Loucy (cell line): ENCODE measurements around the gene WHAMM.

Experiments used
- EZH2phosphoT487 ChIP-seq: fragments of 200-600 bp; IDR thresholded peaks from 2 replicates; pipeline ENCODE4 v1.6.1; 2018; ENCODE audit warnings: antibody characterized with exemption, mild to moderate bottlenecking, moderate library complexity, borderline replicate concordance
- TF ChIP-seq, protein P1 (sequence below): fragments of 200-600 bp; sonication (generic); conservative IDR thresholded peaks from 2 replicates; pipeline ENCODE4 v1.5.1; 2014; ENCODE audit warnings: mild to moderate bottlenecking, antibody characterized with exemption, low read length

DNA sequence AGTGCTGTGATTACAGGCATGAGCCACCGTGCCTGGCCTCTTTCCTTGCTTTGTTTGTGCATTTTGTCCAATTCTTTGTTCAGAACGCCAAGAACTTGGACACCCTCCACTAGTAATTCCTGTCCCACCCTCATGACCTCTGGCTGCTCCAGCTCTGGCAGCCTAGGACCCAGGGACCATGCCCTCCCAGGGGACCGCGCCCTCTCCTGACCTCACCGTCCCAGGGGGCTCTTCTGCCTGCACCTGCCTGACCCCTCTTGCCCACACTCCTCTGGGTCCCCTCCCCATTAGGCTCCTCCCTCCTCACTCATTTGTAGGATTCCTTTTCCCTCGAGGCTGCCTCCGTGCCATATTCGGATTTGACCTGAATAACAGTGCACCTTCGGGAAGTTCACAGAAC lies 44.7 kb upstream of the WHAMM start:
- TF ChIP-seq, protein P1, sequence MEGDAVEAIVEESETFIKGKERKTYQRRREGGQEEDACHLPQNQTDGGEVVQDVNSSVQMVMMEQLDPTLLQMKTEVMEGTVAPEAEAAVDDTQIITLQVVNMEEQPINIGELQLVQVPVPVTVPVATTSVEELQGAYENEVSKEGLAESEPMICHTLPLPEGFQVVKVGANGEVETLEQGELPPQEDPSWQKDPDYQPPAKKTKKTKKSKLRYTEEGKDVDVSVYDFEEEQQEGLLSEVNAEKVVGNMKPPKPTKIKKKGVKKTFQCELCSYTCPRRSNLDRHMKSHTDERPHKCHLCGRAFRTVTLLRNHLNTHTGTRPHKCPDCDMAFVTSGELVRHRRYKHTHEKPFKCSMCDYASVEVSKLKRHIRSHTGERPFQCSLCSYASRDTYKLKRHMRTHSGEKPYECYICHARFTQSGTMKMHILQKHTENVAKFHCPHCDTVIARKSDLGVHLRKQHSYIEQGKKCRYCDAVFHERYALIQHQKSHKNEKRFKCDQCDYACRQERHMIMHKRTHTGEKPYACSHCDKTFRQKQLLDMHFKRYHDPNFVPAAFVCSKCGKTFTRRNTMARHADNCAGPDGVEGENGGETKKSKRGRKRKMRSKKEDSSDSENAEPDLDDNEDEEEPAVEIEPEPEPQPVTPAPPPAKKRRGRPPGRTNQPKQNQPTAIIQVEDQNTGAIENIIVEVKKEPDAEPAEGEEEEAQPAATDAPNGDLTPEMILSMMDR, result no peak
- TF ChIP-seq EZH2phosphoT487, result no peak
